Mesenchymal stem cell (in vitro differentiated cells and primary cell): ENCODE data around the gene ADH5. TPM values are rescaled to one million over a fixed set of nuclear protein-coding genes. Genes with fewer than 3 reads are reported as not detected.

ENCODE experiments used
- DNase-seq: peaks from one replicate; pipeline ENCODE4 v3.0.0-alpha.2; 2013
- H2AFZ ChIP-seq: one replicate; pipeline ENCODE4 v1.6.1; 2013; ENCODE audit warnings: low read depth, mild to moderate bottlenecking, control low read depth, inconsistent platforms, low read length, moderate library complexity
- H2AK5ac ChIP-seq: 2 replicates; pipeline ENCODE4 v1.6.1; 2013; ENCODE audit warnings: low read length, moderate library complexity, mild to moderate bottlenecking, inconsistent platforms; ENCODE audit not compliant: severe bottlenecking
- H2BK120ac ChIP-seq: one replicate; pipeline ENCODE4 v1.6.1; 2013; ENCODE audit warnings: low read depth, mild to moderate bottlenecking, inconsistent platforms, low read length, moderate library complexity
- H2BK12ac ChIP-seq, 2 experiments: one replicate each; pipeline ENCODE4 v1.6.1; 2013; ENCODE audit warnings: inconsistent platforms in 2 of 2, low read length in 2 of 2, mild to moderate bottlenecking in 2 of 2, moderate library complexity in 2 of 2, control low read depth in 1 of 2
- H2BK15ac ChIP-seq: one replicate; pipeline ENCODE4 v1.6.1; 2013; ENCODE audit warnings: mild to moderate bottlenecking, low read depth, inconsistent platforms; ENCODE audit not compliant: poor library complexity, severe bottlenecking
- H2BK5ac ChIP-seq: 2 replicates; pipeline ENCODE4 v1.6.1; 2013; ENCODE audit warnings: low read depth, mild to moderate bottlenecking, low read length, control low read depth, inconsistent platforms; ENCODE audit not compliant: poor library complexity, severe bottlenecking
- H3K14ac ChIP-seq, 2 experiments: one replicate each; pipeline ENCODE4 v1.6.1; 2013; ENCODE audit warnings: inconsistent platforms in 2 of 2, low read length in 2 of 2, control low read depth in 1 of 2, mild to moderate bottlenecking in 1 of 2, moderate library complexity in 1 of 2
- H3K18ac ChIP-seq, 2 experiments: one replicate each; pipeline ENCODE4 v1.6.1; 2013; ENCODE audit warnings: inconsistent platforms in 2 of 2, low read length in 2 of 2, control low read depth in 1 of 2, low read depth in 1 of 2, mild to moderate bottlenecking in 1 of 2
- H3K23ac ChIP-seq, 2 experiments: one replicate each; pipeline ENCODE4 v1.6.1; 2013; ENCODE audit warnings: inconsistent platforms in 2 of 2, low read length in 2 of 2, mild to moderate bottlenecking in 2 of 2, moderate library complexity in 2 of 2, control low read depth in 1 of 2
- H3K27ac ChIP-seq: 2 replicates; pipeline ENCODE4 v1.5.1; 2013; ENCODE audit warnings: mild to moderate bottlenecking, moderate library complexity, low read length, control low read depth, inconsistent platforms; ENCODE audit not compliant: poor library complexity, severe bottlenecking
- H3K27me3 ChIP-seq, 2 experiments: 2 replicates each; pipeline versions ENCODE4 v1.6.1 to v1.7.0; 2013; ENCODE audit warnings: low read length in 2 of 2, mild to moderate bottlenecking in 2 of 2, moderate library complexity in 2 of 2, control low read depth in 1 of 2, inconsistent platforms in 1 of 2; ENCODE audit not compliant: control insufficient read depth in 1 of 2, insufficient read depth in 1 of 2
- H3K36me3 ChIP-seq, 2 experiments: 2 replicates each; pipeline versions ENCODE4 v1.6.1 to v1.7.0; 2013; ENCODE audit warnings: low read length in 2 of 2, control low read depth in 1 of 2, inconsistent platforms in 1 of 2, low read depth in 1 of 2, mild to moderate bottlenecking in 1 of 2; ENCODE audit not compliant: insufficient read depth in 2 of 2, control insufficient read depth in 1 of 2
- H3K4ac ChIP-seq, 2 experiments: one replicate each; pipeline ENCODE4 v1.6.1; 2013; ENCODE audit warnings: inconsistent platforms in 2 of 2, low read length in 2 of 2, mild to moderate bottlenecking in 2 of 2, moderate library complexity in 2 of 2, control low read depth in 1 of 2, low read depth in 1 of 2
- H3K4me1 ChIP-seq: 2 replicates; pipeline ENCODE4 v1.6.1; 2013; ENCODE audit warnings: low read depth, low read length, control low read depth; ENCODE audit not compliant: control insufficient read depth, insufficient read depth
- H3K4me2 ChIP-seq: 2 replicates; pipeline ENCODE4 v1.6.1; 2013; ENCODE audit warnings: low read length, mild to moderate bottlenecking, inconsistent platforms; ENCODE audit not compliant: poor library complexity, severe bottlenecking
- H3K4me3 ChIP-seq, 2 experiments: 2 replicates each; pipeline versions ENCODE4 v1.5.1 to v1.7.0; 2013; ENCODE audit warnings: low read length in 2 of 2, mild to moderate bottlenecking in 2 of 2, control low read depth in 1 of 2, low read depth in 1 of 2; ENCODE audit not compliant: insufficient read depth in 1 of 2
- H3K79me1 ChIP-seq: replicated peaks from 2 replicates; pipeline ENCODE4 v1.6.1; 2013; ENCODE audit warnings: mild to moderate bottlenecking, control low read depth, low read length, inconsistent platforms; ENCODE audit not compliant: poor library complexity, severe bottlenecking
- H3K9ac ChIP-seq: 2 replicates; pipeline ENCODE4 v1.7.0; 2013; ENCODE audit warnings: mild to moderate bottlenecking, low read length, moderate library complexity
- H3K9me3 ChIP-seq: 2 replicates; pipeline ENCODE4 v1.7.0; 2013; ENCODE audit warnings: mild to moderate bottlenecking, low read length; ENCODE audit not compliant: control insufficient read depth
- H4K8ac ChIP-seq: one replicate; pipeline ENCODE4 v1.6.1; 2013; ENCODE audit warnings: inconsistent platforms, mild to moderate bottlenecking, low read length, moderate library complexity
- H4K91ac ChIP-seq: one replicate; pipeline ENCODE4 v1.6.1; 2013; ENCODE audit warnings: mild to moderate bottlenecking, low read length, inconsistent platforms
- WGBS: methylation state at CpG from one replicate; pipeline ENCODE4 v1.1.7; 2013; ENCODE audit warnings: mixed read lengths; 5-methylcytosine and 5-hydroxymethylcytosine counted together
- polyA plus RNA-seq, 2 experiments: library from polyadenylated mRNA; stranded (reverse); fragments of 200-250 nt; gene quantifications; one replicate each; pipeline ENCODE4 v1.2.3, GENCODE V29; 2013

ADH5 gene
- polyA plus RNA-seq (2013, experiment 1 of 2), result 147 TPM
- polyA plus RNA-seq (2013, experiment 2 of 2), result 161 TPM

DNA sequence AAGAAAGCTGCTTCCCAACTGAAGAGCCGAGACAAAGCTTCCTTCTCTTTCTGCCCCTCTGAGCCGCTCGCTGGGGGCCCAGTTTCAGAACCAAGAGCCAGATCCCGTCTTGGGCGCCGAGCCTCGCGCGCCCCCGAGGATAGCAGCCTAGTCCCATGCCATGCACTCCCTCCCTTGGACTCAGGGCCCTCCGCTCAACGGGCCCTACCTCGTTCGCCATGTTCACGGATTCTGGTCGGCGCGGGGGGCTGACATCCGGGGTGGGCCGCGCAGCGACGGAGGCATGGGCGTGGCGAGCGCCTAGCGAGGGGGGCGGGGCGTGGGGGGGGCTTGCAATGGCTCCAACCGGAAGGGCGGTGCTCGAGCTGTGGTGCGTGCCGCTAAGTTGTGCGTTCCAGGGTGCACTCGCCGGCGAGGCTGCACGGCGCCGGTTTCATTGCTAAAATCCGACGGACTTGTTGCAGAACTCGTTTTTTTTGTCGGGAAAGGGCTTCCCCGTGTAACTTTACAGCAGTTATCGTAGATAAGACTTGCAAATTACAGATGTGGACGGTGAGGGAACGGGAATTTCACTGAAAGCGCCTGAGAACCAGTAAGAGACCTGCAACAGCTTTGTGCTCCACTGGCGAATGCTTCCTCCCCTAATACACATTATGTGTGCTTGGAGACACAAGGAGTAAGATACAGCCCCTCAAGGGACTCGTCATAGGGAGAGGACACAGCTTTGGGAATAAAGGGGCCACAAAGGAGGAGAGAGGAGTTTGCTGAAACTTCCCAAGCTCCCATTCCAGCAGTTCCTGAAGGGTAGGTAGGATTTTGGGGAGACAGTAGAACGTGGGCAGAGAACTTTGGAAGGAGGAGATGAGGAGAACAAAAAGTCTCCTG is at the start of gene ADH5:
Gene ADH5 (minus strand): TSS at position 308 of the 885 bp plus-strand sequence. CDS start 88 bp downstream, at position 220.
- Histone ChIP-seq H3K27ac (peak within 1 kb of the TSS; percentile 96), H2AFZ (peak within 1 kb of the TSS; percentile 65)

DNA sequence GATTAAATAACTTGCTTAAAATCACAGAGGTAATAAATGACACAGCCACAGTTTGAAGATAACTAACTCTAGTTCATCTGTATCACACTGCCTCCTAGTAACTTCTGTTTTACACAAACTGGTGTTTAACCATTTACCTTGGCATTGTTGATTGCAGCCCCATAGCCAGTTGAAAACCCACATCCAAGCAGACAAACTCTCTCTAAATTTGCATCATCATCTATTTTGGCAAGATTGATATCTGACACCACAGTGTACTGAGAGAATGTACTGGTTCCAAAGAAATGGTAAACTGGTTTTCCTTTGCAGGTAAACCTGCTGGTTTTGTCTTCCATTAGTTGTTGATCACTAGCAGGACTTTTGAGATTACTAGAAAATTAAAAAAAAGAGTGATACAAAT is 47.7 kb upstream of the ADH5 start:
- Histone ChIP-seq H3K9me3 (no peaks in the 10 kb centered on the region), H3K4me3 (no peak overlapping the region)

More for the DNA sequence above, at the start of gene ADH5:
- Histone ChIP-seq H3K9ac (peak within 1 kb of the TSS; percentile 98), H3K79me1 (peaks cover 5% of the 10 kb centered on the region), H3K18ac (peak within 1 kb of the TSS; percentile 95 to 98), H2BK15ac (peak within 1 kb of the TSS; percentile 100), H2BK12ac (no peak within 1 kb of the TSS), H3K4me1 (peaks cover 9% of the 10 kb centered on the region), H3K27me3 (no peaks in the 10 kb centered on the region), H3K14ac (no peak within 1 kb of the TSS), H3K4ac (peak within 1 kb of the TSS; percentile 89 to 96), H3K4me3 (peak within 1 kb of the TSS; percentile 86 to 96), H2BK5ac (peak within 1 kb of the TSS; percentile 94), H4K8ac (peak within 1 kb of the TSS; percentile 87), H3K9me3 (no peaks in the 10 kb centered on the region), H3K36me3 (peaks cover 11 to 31% of the 10 kb centered on the region in 2 experiments), H2AK5ac (peak within 1 kb of the TSS; percentile 54), H2BK120ac (peak within 1 kb of the TSS; percentile 80), H3K23ac (peak within 1 kb of the TSS; percentile 74 to 86), H3K4me2 (peak within 1 kb of the TSS; percentile 76), H4K91ac (peak within 1 kb of the TSS; percentile 92)
- WGBS, result under 1% methylated on average over 48 of the region's 53 CpGs
- DNase-seq, result peak; percentile 87

GRCh38 chr4:99135541-99136162 is 47.1 kb upstream of the ADH5 start:
- H2BK12ac ChIP-seq, result no peak overlapping the region
- no peak overlapping the region for H3K4me2 ChIP-seq
- H4K8ac ChIP-seq, result no peak overlapping the region
- no peak overlapping the region for H2BK5ac ChIP-seq
- no peaks in the 10 kb centered on the region for H3K79me1 ChIP-seq
- no peak overlapping the region for H3K4me3 ChIP-seq
- 65% methylated on average over 3 of the region's 3 CpGs for WGBS
- H2BK120ac ChIP-seq, result no peak overlapping the region
- H2BK15ac ChIP-seq, result no peak overlapping the region
- no peaks in the 10 kb centered on the region for H3K9me3 ChIP-seq
- H3K4me1 ChIP-seq, result no peaks in the 10 kb centered on the region
- H2AK5ac ChIP-seq, result no peak overlapping the region
- H2AFZ ChIP-seq, result no peak overlapping the region
- no peak overlapping the region for H3K23ac ChIP-seq
- H3K27me3 ChIP-seq, result no peaks in the 10 kb centered on the region
- no peak overlapping the region for H3K9ac ChIP-seq
- peaks cover 0 to 3% of the 10 kb centered on the region in 2 experiments for H3K36me3 ChIP-seq
- no peak overlapping the region for H3K27ac ChIP-seq
- H3K18ac ChIP-seq, result no peak overlapping the region
- no peak overlapping the region for H3K14ac ChIP-seq
- H4K91ac ChIP-seq, result no peak overlapping the region
- no peak for DNase-seq
- no peak overlapping the region for H3K4ac ChIP-seq

More for the DNA sequence above, 47.7 kb upstream of the ADH5 start:
- Histone ChIP-seq H3K14ac (no peak overlapping the region), H4K8ac (no peak overlapping the region), H2BK15ac (no peak overlapping the region), H2AK5ac (no peak overlapping the region), H3K27ac (no peak overlapping the region), H2AFZ (no peak overlapping the region), H3K79me1 (no peaks in the 10 kb centered on the region), H2BK120ac (no peak overlapping the region), H2BK12ac (no peak overlapping the region), H3K9ac (no peak overlapping the region), H2BK5ac (no peak overlapping the region), H3K4ac (no peak overlapping the region), H3K23ac (no peak overlapping the region), H3K18ac (no peak overlapping the region), H4K91ac (no peak overlapping the region), H3K36me3 (peaks cover 0 to 3% of the 10 kb centered on the region in 2 experiments), H3K27me3 (no peaks in the 10 kb centered on the region), H3K4me2 (no peak overlapping the region), H3K4me1 (no peaks in the 10 kb centered on the region)
- DNase-seq, result no peak

GRCh38 chr4:99134586-99134985 is 46.0 kb upstream of the ADH5 start:
- H3K9me3 ChIP-seq, result peaks cover 4% of the 10 kb centered on the region
- H2BK5ac ChIP-seq, result no peak overlapping the region
- H3K36me3 ChIP-seq, result peaks cover 0 to 3% of the 10 kb centered on the region in 2 experiments
- no peak overlapping the region for H3K4me2 ChIP-seq
- no peak overlapping the region for H2BK15ac ChIP-seq
- DNase-seq, result no peak
- no peaks in the 10 kb centered on the region for H3K27me3 ChIP-seq
- no peak overlapping the region for H3K9ac ChIP-seq
- H2BK12ac ChIP-seq, result no peak overlapping the region
- H3K27ac ChIP-seq, result no peak overlapping the region
- H2AFZ ChIP-seq, result no peak overlapping the region
- H4K91ac ChIP-seq, result no peak overlapping the region
- no peaks in the 10 kb centered on the region for H3K4me1 ChIP-seq
- H3K14ac ChIP-seq, result no peak overlapping the region
- WGBS, result 88% methylated on average over 2 of the region's 3 CpGs
- H3K4ac ChIP-seq, result no peak overlapping the region
- no peak overlapping the region for H4K8ac ChIP-seq
- no peak overlapping the region for H3K23ac ChIP-seq
- no peak overlapping the region for H2AK5ac ChIP-seq
- no peak overlapping the region for H3K4me3 ChIP-seq
- no peaks in the 10 kb centered on the region for H3K79me1 ChIP-seq
- H2BK120ac ChIP-seq, result no peak overlapping the region
- H3K18ac ChIP-seq, result no peak overlapping the region
